Tibial artery (tissue), 4 donors: ENCODE measurements around the gene TMPRSS3.

Experiments used
- DNase-seq, 2 donors: peaks; one replicate each; pipeline ENCODE4 v3.0.0-alpha.2; 2019
- H3K27ac ChIP-seq, 2 donors: fragments of 200-600 bp; sonication (generic) in 1 of 2; 1 replicate in 1 of 2; 2 replicates in 1 of 2; pipeline ENCODE4 v1.5.1; 2018 to 2019; ENCODE audit warnings: mild to moderate bottlenecking in 1 of 2
- H3K27me3 ChIP-seq, 2 donors: fragments of 200-600 bp; sonication (generic) in 1 of 2; one replicate each; pipeline versions ENCODE4 v1.5.1 to v1.6.0; 2016 to 2019
- H3K36me3 ChIP-seq, 3 donors: fragments of 200-600 bp; sonication (generic) in 2 of 3; one replicate each; pipeline ENCODE4 v1.5.1; 2016 to 2019; ENCODE audit warnings: mild to moderate bottlenecking in 2 of 3
- H3K4me1 ChIP-seq, 4 donors: fragments of 200-600 bp; sonication (generic) in 2 of 4; 1 replicate in 3 of 4; 2 replicates in 1 of 4; pipeline ENCODE4 v1.5.1; 2016 to 2019
- H3K4me3 ChIP-seq, 2 donors: fragments of 200-600 bp; sonication (generic) in 1 of 2; 1 replicate in 1 of 2; 2 replicates in 1 of 2; pipeline ENCODE4 v1.5.1; 2018 to 2019; ENCODE audit warnings: mild to moderate bottlenecking in 2 of 2
- H3K9me3 ChIP-seq, 3 donors: fragments of 200-600 bp; sonication (generic) in 1 of 3; one replicate each; pipeline ENCODE4 v1.5.1; 2016 to 2019
- CTCF ChIP-seq, 2 experiments: fragments of 200-600 bp in 1 of 2; fragments of 450-650 bp in 1 of 2; IDR thresholded peaks; one replicate each; pipeline ENCODE4 v1.5.1; 2017 to 2019; ENCODE audit warnings: antibody characterized with exemption in 2 of 2, mild to moderate bottlenecking in 1 of 2, moderate library complexity in 1 of 2
- intact Hi-C: fragments of 100-400 bp; cut with DNase I; formaldehyde crosslinking; loops from one replicate; pipeline ENCODE4 v1.15.0; 2023; ENCODE audit warnings: low total_unique reads

Gene TMPRSS3

GRCh38 chr21:42397746-42398394 is 2.0 kb upstream of the TMPRSS3 start:
- H3K9me3 ChIP-seq: no peaks in the 10 kb centered on the region
- peaks cover 0 to 12% of the 10 kb centered on the region in 2 donors for H3K27me3 ChIP-seq
- intact Hi-C loops: no loop called here
- no peaks in the 10 kb centered on the region for H3K4me1 ChIP-seq
- no peak overlapping the region for H3K4me3 ChIP-seq
- no peak for DNase-seq
- H3K36me3 ChIP-seq: no peaks in the 10 kb centered on the region
- no peak for TF ChIP-seq CTCF (IDR thresholded peaks at IDR 0.05)
- no peak overlapping the region for H3K27ac ChIP-seq

- intact Hi-C loops: no loop called here
- no peak for TF ChIP-seq CTCF (IDR thresholded peaks at IDR 0.05)
- Histone ChIP-seq H3K9me3 (no peaks in the 10 kb centered on the region), H3K4me3 (no peak overlapping the region), H3K36me3 (no peaks in the 10 kb centered on the region), H3K27ac (no peak overlapping the region), H3K4me1 (no peaks in the 10 kb centered on the region), H3K27me3 (peaks cover 0 to 15% of the 10 kb centered on the region in 2 donors)
- DNase-seq: no peak
These were observed 1.2 kb upstream of the TMPRSS3 start for GRCh38 chr21:42396799-42397745.

- DNase-seq: no peak
- no peaks in the 10 kb centered on the region for H3K4me1 ChIP-seq
- H3K27me3 ChIP-seq: peaks cover 0 to 30% of the 10 kb centered on the region in 2 donors
- TF ChIP-seq CTCF (IDR thresholded peaks at IDR 0.05): no peak
- intact Hi-C loops: no loop called here
- H3K4me3 ChIP-seq: no peak overlapping the region
- H3K27ac ChIP-seq: no peak overlapping the region
- no peaks in the 10 kb centered on the region for H3K9me3 ChIP-seq
- no peaks in the 10 kb centered on the region for H3K36me3 ChIP-seq
These were observed 550 bp downstream of the TMPRSS3 start for GRCh38 chr21:42395302-42395701.

GRCh38 chr21:42393443-42393950 is 2.4 kb downstream of the TMPRSS3 start:
- H3K4me1 ChIP-seq: peaks cover 0 to 5% (median 0%) of the 10 kb centered on the region in 4 donors
- H3K27me3 ChIP-seq: peaks cover 0 to 48% of the 10 kb centered on the region in 2 donors
- H3K4me3 ChIP-seq: no peak overlapping the region
- no peaks in the 10 kb centered on the region for H3K9me3 ChIP-seq
- no peaks in the 10 kb centered on the region for H3K36me3 ChIP-seq
- no peak overlapping the region for H3K27ac ChIP-seq
- TF ChIP-seq CTCF (IDR thresholded peaks at IDR 0.05): no peak
- no peak for DNase-seq
- intact Hi-C loops: no loop called here

GRCh38 chr21:42392731-42393442 is 3.0 kb downstream of the TMPRSS3 start:
- intact Hi-C loops: no loop called here
- H3K4me3 ChIP-seq: no peak overlapping the region
- H3K9me3 ChIP-seq: no peaks in the 10 kb centered on the region
- DNase-seq: no peak
- no peak for TF ChIP-seq CTCF (IDR thresholded peaks at IDR 0.05)
- peaks cover 0 to 5% (median 0%) of the 10 kb centered on the region in 4 donors for H3K4me1 ChIP-seq
- H3K36me3 ChIP-seq: no peaks in the 10 kb centered on the region
- peaks cover 0 to 52% of the 10 kb centered on the region in 2 donors for H3K27me3 ChIP-seq
- no peak overlapping the region for H3K27ac ChIP-seq
